ENCODE results near the gene WDFY4. TPM values are rescaled to one million over a fixed set of nuclear protein-coding genes. Genes with fewer than 3 reads are reported as not detected.

WDFY4 gene
- total RNA-seq, 1 experiment from 2014 or later = not detected

Small RNA genes lying within 50 kb of the gene (small RNA-seq; reads per million reads assigned to genes)
- 0 reads per million in 2 experiments for gene MIR4294

Other genes starting within 250 kb of the WDFY4 start
- 3.0 and 3.6 TPM in 2 replicates for gene ARHGAP22, start 79.8 kb upstream of the WDFY4 start, total RNA-seq (2014; rRNA removed; shearing (Covaris generic))